Esophagus muscularis mucosa (tissue), 4 donors: Measurements from ENCODE around the gene FAM135A.

ENCODE experiments used
- EP300 ChIP-seq: sonication (generic); formaldehyde crosslinking; IDR thresholded peaks from one replicate; pipeline ENCODE4 v1.6.1; 2017; ENCODE audit warnings: antibody characterized with exemption
- POLR2A ChIP-seq: fragments of 450-650 bp; IDR thresholded peaks from one replicate; pipeline ENCODE4 v1.6.1; 2017; ENCODE audit warnings: antibody characterized with exemption, moderate library complexity, mild to moderate bottlenecking, low read depth
- TF ChIP-seq, protein P1 (sequence below), 3 experiments: fragments of 200-600 bp in 2 of 3; fragments of 450-650 bp in 1 of 3; sonication (generic) in 2 of 3; IDR thresholded peaks; one replicate each; pipeline ENCODE4 v1.5.1; 2017 to 2019; ENCODE audit warnings: antibody characterized with exemption in 3 of 3, mild to moderate bottlenecking in 2 of 3, moderate library complexity in 1 of 3

DNA sequence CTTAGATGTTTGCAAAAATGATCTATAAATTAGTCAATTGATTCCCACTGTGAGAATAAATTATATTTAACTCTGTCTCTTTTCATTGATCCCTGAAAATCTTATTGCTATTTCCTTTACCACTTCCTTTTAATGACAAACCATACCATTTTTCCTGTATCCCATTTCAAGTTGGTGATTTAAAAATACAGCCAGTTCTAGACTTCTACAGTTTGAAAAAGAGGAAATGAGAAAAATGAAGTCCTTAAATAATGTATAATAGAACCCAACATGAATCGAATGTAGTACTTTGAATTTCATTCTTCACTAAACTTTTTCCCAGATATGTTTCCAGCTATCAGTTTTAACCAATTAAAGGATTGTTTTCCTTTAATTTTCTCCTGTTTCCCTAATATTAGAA, 124.0 kb downstream of the FAM135A start:
- TF ChIP-seq, protein P1, sequence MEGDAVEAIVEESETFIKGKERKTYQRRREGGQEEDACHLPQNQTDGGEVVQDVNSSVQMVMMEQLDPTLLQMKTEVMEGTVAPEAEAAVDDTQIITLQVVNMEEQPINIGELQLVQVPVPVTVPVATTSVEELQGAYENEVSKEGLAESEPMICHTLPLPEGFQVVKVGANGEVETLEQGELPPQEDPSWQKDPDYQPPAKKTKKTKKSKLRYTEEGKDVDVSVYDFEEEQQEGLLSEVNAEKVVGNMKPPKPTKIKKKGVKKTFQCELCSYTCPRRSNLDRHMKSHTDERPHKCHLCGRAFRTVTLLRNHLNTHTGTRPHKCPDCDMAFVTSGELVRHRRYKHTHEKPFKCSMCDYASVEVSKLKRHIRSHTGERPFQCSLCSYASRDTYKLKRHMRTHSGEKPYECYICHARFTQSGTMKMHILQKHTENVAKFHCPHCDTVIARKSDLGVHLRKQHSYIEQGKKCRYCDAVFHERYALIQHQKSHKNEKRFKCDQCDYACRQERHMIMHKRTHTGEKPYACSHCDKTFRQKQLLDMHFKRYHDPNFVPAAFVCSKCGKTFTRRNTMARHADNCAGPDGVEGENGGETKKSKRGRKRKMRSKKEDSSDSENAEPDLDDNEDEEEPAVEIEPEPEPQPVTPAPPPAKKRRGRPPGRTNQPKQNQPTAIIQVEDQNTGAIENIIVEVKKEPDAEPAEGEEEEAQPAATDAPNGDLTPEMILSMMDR (IDR thresholded peaks at IDR 0.05), result no peak
- TF ChIP-seq EP300 (no peak), POLR2A (no peak)
